H9 (cell line): Measurements from ENCODE around the gene GLRA1. TPM values are rescaled to one million over a fixed set of nuclear protein-coding genes. Genes with fewer than 3 reads are reported as not detected.
A peak's percentile ranks its signal among the peaks of the same experiment; 100 is the strongest.

Source experiments
- DNase-seq: peaks from one replicate; pipeline ENCODE4 v3.0.0-alpha.2; 2017
- H2AFZ ChIP-seq: one replicate; pipeline ENCODE4 v1.6.1; 2013; ENCODE audit warnings: mild to moderate bottlenecking, low read length, control low read depth, moderate library complexity
- H2AK5ac ChIP-seq: 2 replicates; pipeline ENCODE4 v1.6.1; 2013; ENCODE audit warnings: low read length, control low read depth, mixed read lengths; ENCODE audit not compliant: insufficient read length
- H2BK120ac ChIP-seq: one replicate; pipeline ENCODE4 v1.6.1; 2013; ENCODE audit warnings: low read depth, mild to moderate bottlenecking, low read length, control low read depth, inconsistent platforms; ENCODE audit not compliant: poor library complexity, severe bottlenecking
- H2BK12ac ChIP-seq: 2 replicates; pipeline ENCODE4 v1.6.1; 2013; ENCODE audit warnings: low read length, control low read depth, mixed read lengths, low read depth; ENCODE audit not compliant: insufficient read length
- H2BK15ac ChIP-seq: 2 replicates; pipeline ENCODE4 v1.6.1; 2013; ENCODE audit warnings: low read depth, low read length, control low read depth
- H2BK20ac ChIP-seq: one replicate; pipeline ENCODE4 v1.6.1; 2013; ENCODE audit warnings: low read depth, mild to moderate bottlenecking, low read length, control low read depth, inconsistent platforms; ENCODE audit not compliant: poor library complexity, severe bottlenecking
- H2BK5ac ChIP-seq: 2 replicates; pipeline ENCODE4 v1.6.1; 2013; ENCODE audit warnings: low read length, control low read depth, mixed read lengths; ENCODE audit not compliant: insufficient read length
- H3K14ac ChIP-seq: 2 replicates; pipeline ENCODE4 v1.6.1; 2013; ENCODE audit warnings: low read length, control low read depth; ENCODE audit not compliant: insufficient read depth
- H3K18ac ChIP-seq: 2 replicates; pipeline ENCODE4 v1.6.1; 2013; ENCODE audit warnings: low read depth, mild to moderate bottlenecking, mixed read lengths, low read length, control low read depth; ENCODE audit not compliant: insufficient read length
- H3K23ac ChIP-seq: 2 replicates; pipeline ENCODE4 v1.6.1; 2013; ENCODE audit warnings: low read length, control low read depth, mixed read lengths, low read depth; ENCODE audit not compliant: insufficient read length
- H3K23me2 ChIP-seq: 2 replicates; pipeline ENCODE4 v1.6.1; 2013; ENCODE audit warnings: low read depth, mild to moderate bottlenecking, mixed read lengths, low read length, control low read depth; ENCODE audit not compliant: insufficient read length, poor library complexity, severe bottlenecking
- H3K27ac ChIP-seq: 2 replicates; pipeline ENCODE4 v1.5.1; 2013; ENCODE audit warnings: low read length, control low read depth, mixed read lengths, low read depth; ENCODE audit not compliant: insufficient read length
- H3K27me3 ChIP-seq: 2 replicates; pipeline ENCODE4 v1.6.1; 2013; ENCODE audit warnings: low read length, control low read depth, inconsistent platforms; ENCODE audit not compliant: insufficient read depth
- H3K4ac ChIP-seq: 2 replicates; pipeline ENCODE4 v1.6.1; 2013; ENCODE audit warnings: low read depth, mild to moderate bottlenecking, control low read depth, inconsistent platforms, low read length, moderate library complexity
- H3K4me1 ChIP-seq: 2 replicates; pipeline ENCODE4 v1.6.1; 2013; ENCODE audit warnings: low read length, control low read depth, inconsistent platforms; ENCODE audit not compliant: insufficient read depth
- H3K4me2 ChIP-seq: 2 replicates; pipeline ENCODE4 v1.6.1; 2013; ENCODE audit warnings: low read length, control low read depth, mixed read lengths; ENCODE audit not compliant: insufficient read length, insufficient read depth
- H3K56ac ChIP-seq: 2 replicates; pipeline ENCODE4 v1.6.1; 2013; ENCODE audit warnings: low read depth, mild to moderate bottlenecking, mixed read lengths, low read length, control low read depth; ENCODE audit not compliant: insufficient read length
- H3K79me1 ChIP-seq: 2 replicates; pipeline ENCODE4 v1.6.1; 2013; ENCODE audit warnings: low read depth, mild to moderate bottlenecking, moderate library complexity, low read length, control low read depth, inconsistent platforms; ENCODE audit not compliant: insufficient read depth, poor library complexity, severe bottlenecking
- H3K79me2 ChIP-seq: 2 replicates; pipeline ENCODE4 v1.6.1; 2013; ENCODE audit warnings: low read length, control low read depth, inconsistent platforms; ENCODE audit not compliant: insufficient read depth
- H3K9ac ChIP-seq: 2 replicates; pipeline ENCODE4 v1.6.1; 2013; ENCODE audit warnings: low read length, control low read depth, mixed read lengths; ENCODE audit not compliant: insufficient read length; ENCODE audit errors: extremely low read depth
- H3K9me3 ChIP-seq: one replicate; pipeline ENCODE4 v1.6.1; 2013; ENCODE audit warnings: low read depth, low read length, inconsistent platforms; ENCODE audit not compliant: control insufficient read depth
- H3T11ph ChIP-seq: one replicate; pipeline ENCODE4 v1.6.1; 2013; ENCODE audit warnings: mild to moderate bottlenecking, low read length, control low read depth, inconsistent platforms
- H4K20me1 ChIP-seq: one replicate; pipeline ENCODE4 v1.6.1; 2013; ENCODE audit not compliant: control insufficient read depth, insufficient read length, insufficient read depth
- H4K5ac ChIP-seq: 2 replicates; pipeline ENCODE4 v1.6.1; 2013; ENCODE audit warnings: low read depth, mild to moderate bottlenecking, mixed read lengths, low read length, control low read depth; ENCODE audit not compliant: insufficient read length
- H4K8ac ChIP-seq: replicated peaks from 2 replicates; pipeline ENCODE4 v1.6.1; 2013; ENCODE audit warnings: low read length, control low read depth, mixed read lengths, low read depth; ENCODE audit not compliant: insufficient read length
- H4K91ac ChIP-seq: 2 replicates; pipeline ENCODE4 v1.6.1; 2013; ENCODE audit warnings: low read depth, mild to moderate bottlenecking, moderate library complexity, mixed read lengths, low read length, control low read depth; ENCODE audit not compliant: insufficient read length
- H3K27ac Mint-ChIP-seq, 3 experiments: 2 replicates in 2 of 3; 3 replicates in 1 of 3; pipeline ENCODE4 v1.8.0; 2020 to 2021; ENCODE audit warnings: mixed read lengths in 3 of 3, mild to moderate bottlenecking in 1 of 3, moderate library complexity in 1 of 3
- H3K27me3 Mint-ChIP-seq: 2 replicates; pipeline ENCODE4 v1.8.0; 2021; ENCODE audit warnings: low read depth, mild to moderate bottlenecking, moderate library complexity, mixed read lengths
- H3K36me3 Mint-ChIP-seq, 3 experiments: 2 replicates in 2 of 3; 3 replicates in 1 of 3; pipeline ENCODE4 v1.8.0; 2020 to 2021; ENCODE audit warnings: low read depth in 3 of 3, mixed read lengths in 3 of 3; ENCODE audit not compliant: insufficient read depth in 1 of 3
- H3K4me1 Mint-ChIP-seq, 2 experiments: 2 replicates each; pipeline ENCODE4 v1.8.0; 2020; ENCODE audit warnings: mixed read lengths in 2 of 2
- H3K4me3 Mint-ChIP-seq, 2 experiments: 2 replicates in 1 of 2; 3 replicates in 1 of 2; pipeline ENCODE4 v1.8.0; 2020 to 2021; ENCODE audit warnings: mild to moderate bottlenecking in 2 of 2, mixed read lengths in 2 of 2, moderate library complexity in 1 of 2
- H3K9me3 Mint-ChIP-seq, 2 experiments: 2 replicates in 1 of 2; 3 replicates in 1 of 2; pipeline ENCODE4 v1.8.0; 2020; ENCODE audit warnings: mild to moderate bottlenecking in 2 of 2, mixed read lengths in 2 of 2, moderate library complexity in 1 of 2
- WGBS: extraction: QIAGEN DNeasy Blood & Tissue Kit; methylation state at CpG from one replicate; pipeline ENCODE4 v1.1.7; 2013; ENCODE audit warnings: missing lambda C conversion rate, low lambda C conversion rate, mixed read lengths; ENCODE audit not compliant: insufficient read length; ENCODE audit errors: extremely low coverage; 5-methylcytosine and 5-hydroxymethylcytosine counted together
- total RNA-seq: library from RNA; stranded (reverse); gene quantifications from 2 replicates; pipeline ENCODE4 v1.2.1, GENCODE V29; 2021
- TF ChIP-seq, protein P1 (sequence below): fragments of 200-600 bp; sonication (generic); conservative IDR thresholded peaks from 3 replicates; pipeline ENCODE4 v1.8.0; 2021; ENCODE audit warnings: antibody characterized with exemption, mild to moderate bottlenecking

Gene GLRA1
- total RNA-seq, 1 experiment from 2014 or later = not detected

DNA sequence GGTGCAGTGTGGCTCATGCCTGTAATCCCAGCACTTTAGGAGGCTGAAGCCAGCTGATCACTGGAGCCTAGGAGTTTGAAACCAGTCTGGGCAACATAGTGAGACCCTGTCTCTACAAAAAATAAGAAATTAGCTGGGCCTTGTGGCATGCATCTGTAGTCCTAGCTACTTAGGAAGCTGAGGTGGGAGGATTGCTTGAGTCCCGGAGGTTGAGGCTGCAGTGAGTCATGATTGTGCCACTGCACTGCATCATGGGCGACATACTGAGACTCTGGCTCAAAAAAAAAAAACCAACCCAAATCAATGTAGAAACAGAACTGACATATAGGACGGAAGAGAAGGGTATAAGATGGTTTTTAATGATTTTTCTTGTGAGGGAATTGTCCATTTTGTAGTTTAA is 125.2 kb downstream of the GLRA1 start:
- Mint-ChIP-seq H3K27me3 (no peaks in the 10 kb centered on the region; the same call in 1 of the 2 replicates), H3K27ac (peak overlapping the region in 1 of 3 experiments; percentile 6; a peak in 1 of 7 replicates), H3K4me3 (no peak overlapping the region), H3K9me3 (no peaks in the 10 kb centered on the region), H3K4me1 (no peaks in the 10 kb centered on the region), H3K36me3 (peaks cover 57 to 94% (median 93%) of the 10 kb centered on the region in 3 experiments)
- Histone ChIP-seq H3K56ac (no peak overlapping the region), H2BK15ac (no peak overlapping the region), H3K4me2 (no peak overlapping the region), H3T11ph (no peak overlapping the region), H2BK12ac (no peak overlapping the region), H3K9me3 (no peaks in the 10 kb centered on the region), H3K27ac (no peak overlapping the region), H3K79me1 (peaks cover 11% of the 10 kb centered on the region), H3K27me3 (no peaks in the 10 kb centered on the region), H3K4me1 (no peaks in the 10 kb centered on the region; the same call in 1 of the 2 replicates), H3K23me2 (no peaks in the 10 kb centered on the region), H3K4ac (no peak overlapping the region), H2BK5ac (no peak overlapping the region), H3K79me2 (peaks cover 10% of the 10 kb centered on the region; the same call in 1 of the 2 replicates), H2BK120ac (no peak overlapping the region), H4K5ac (no peak overlapping the region), H2AK5ac (no peak overlapping the region), H3K9ac (no peak overlapping the region), H2AFZ (no peak overlapping the region), H4K8ac (no peak overlapping the region), H4K20me1 (no peaks in the 10 kb centered on the region), H3K14ac (no peak overlapping the region), H4K91ac (no peak overlapping the region), H2BK20ac (no peak overlapping the region), H3K18ac (no peak overlapping the region), H3K23ac (no peak overlapping the region)
- no CpG with 5 or more reads among the region's 3 CpGs for WGBS
- no peak for DNase-seq
- TF ChIP-seq, protein P1, sequence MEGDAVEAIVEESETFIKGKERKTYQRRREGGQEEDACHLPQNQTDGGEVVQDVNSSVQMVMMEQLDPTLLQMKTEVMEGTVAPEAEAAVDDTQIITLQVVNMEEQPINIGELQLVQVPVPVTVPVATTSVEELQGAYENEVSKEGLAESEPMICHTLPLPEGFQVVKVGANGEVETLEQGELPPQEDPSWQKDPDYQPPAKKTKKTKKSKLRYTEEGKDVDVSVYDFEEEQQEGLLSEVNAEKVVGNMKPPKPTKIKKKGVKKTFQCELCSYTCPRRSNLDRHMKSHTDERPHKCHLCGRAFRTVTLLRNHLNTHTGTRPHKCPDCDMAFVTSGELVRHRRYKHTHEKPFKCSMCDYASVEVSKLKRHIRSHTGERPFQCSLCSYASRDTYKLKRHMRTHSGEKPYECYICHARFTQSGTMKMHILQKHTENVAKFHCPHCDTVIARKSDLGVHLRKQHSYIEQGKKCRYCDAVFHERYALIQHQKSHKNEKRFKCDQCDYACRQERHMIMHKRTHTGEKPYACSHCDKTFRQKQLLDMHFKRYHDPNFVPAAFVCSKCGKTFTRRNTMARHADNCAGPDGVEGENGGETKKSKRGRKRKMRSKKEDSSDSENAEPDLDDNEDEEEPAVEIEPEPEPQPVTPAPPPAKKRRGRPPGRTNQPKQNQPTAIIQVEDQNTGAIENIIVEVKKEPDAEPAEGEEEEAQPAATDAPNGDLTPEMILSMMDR = no peak
